Erythroblast (primary cell): ENCODE measurements around the gene ZNF880.

Source experiments
- GATA1 ChIP-seq: IDR thresholded peaks from 2 replicates; pipeline ENCODE4 v1.6.1; 2011; ENCODE audit warnings: low read depth, mild to moderate bottlenecking, control low read depth, low read length, moderate library complexity
- POLR2A ChIP-seq: IDR thresholded peaks from 2 replicates; pipeline ENCODE4 v1.6.1; 2011; ENCODE audit warnings: mild to moderate bottlenecking, low read length

- TF ChIP-seq POLR2A, result no peak
- TF ChIP-seq GATA1, result no peak
Observed at GRCh38 chr19:52398081-52398441, 28.3 kb downstream of the ZNF880 start.
